Epithelial cell of umbilical artery (primary cell): ENCODE measurements around the gene MFSD2A. TPM values are rescaled to one million over a fixed set of nuclear protein-coding genes. Genes with fewer than 3 reads are reported as not detected.

Experiments used
- total RNA-seq: library from RNA; depleted of rRNA; stranded (reverse); fragments of >200 nt; gene quantifications from 2 replicates; pipeline ENCODE4 v1.2.3, GENCODE V29; 2014

Gene MFSD2A
- total RNA-seq = 3.8 and 4.2 TPM in 2 replicates

GRCh38 chr1:39954870-39955546, at the start of gene MFSD2A:
MFSD2A (plus strand) TSS chr1:39955145; CDS start chr1:39955293, 148 bp downstream.

Other genes starting within 250 kb of the MFSD2A start
- 47.7 and 76.7 TPM in 2 replicates for gene PPIE, start 216.3 kb upstream of the MFSD2A start, total RNA-seq
- 1.8 and 2.3 TPM in 2 replicates for gene OXCT2, start 183.8 kb upstream of the MFSD2A start, total RNA-seq
- gene BMP8B, start 166.3 kb upstream of the MFSD2A start, total RNA-seq = under 0.01 and 0.15 TPM in 2 replicates
- 31.2 and 33.1 TPM in 2 replicates for gene TRIT1, start 71.6 kb upstream of the MFSD2A start, total RNA-seq
- gene MYCL, start 53.2 kb upstream of the MFSD2A start, total RNA-seq = 1.4 and 2.3 TPM in 2 replicates
- 377 and 431 TPM in 2 replicates for gene CAP1, start 85.6 kb downstream of the MFSD2A start, total RNA-seq
- gene PPT1, start 142.1 kb downstream of the MFSD2A start, total RNA-seq = 62.7 and 91.2 TPM in 2 replicates
- 23.3 and 23.7 TPM in 2 replicates for gene RLF, start 206.2 kb downstream of the MFSD2A start, total RNA-seq